HUES6 (cell line): ENCODE results near the gene MICB.
"Not testable (repeated sequence)": the region's sequence is repeated elsewhere in the genome, so short reads cannot be mapped to it uniquely, and the experiment has no call there.

Source experiments
- H3K27ac ChIP-seq: 2 replicates; pipeline ENCODE4 v1.7.0; 2013; ENCODE audit warnings: low read depth, mild to moderate bottlenecking, low read length, inconsistent platforms
- H3K27me3 ChIP-seq: 2 replicates; pipeline ENCODE4 v1.6.1; 2013; ENCODE audit warnings: low read length; ENCODE audit not compliant: control insufficient read depth, insufficient read depth
- H3K36me3 ChIP-seq: 2 replicates; pipeline ENCODE4 v1.6.1; 2013; ENCODE audit warnings: low read length; ENCODE audit not compliant: control insufficient read depth, insufficient read depth
- H3K4me1 ChIP-seq: 2 replicates; pipeline ENCODE4 v1.6.1; 2013; ENCODE audit warnings: low read length; ENCODE audit not compliant: control insufficient read depth, insufficient read depth
- H3K4me3 ChIP-seq: 2 replicates; pipeline ENCODE4 v1.5.1; 2013; ENCODE audit warnings: low read depth, low read length
- H3K9ac ChIP-seq: one replicate; pipeline ENCODE4 v1.6.1; 2013; ENCODE audit warnings: mild to moderate bottlenecking, low read length
- H3K9me3 ChIP-seq: 2 replicates; pipeline ENCODE4 v1.6.1; 2013; ENCODE audit warnings: low read depth, low read length; ENCODE audit not compliant: control insufficient read depth, insufficient read depth

MICB gene

DNA sequence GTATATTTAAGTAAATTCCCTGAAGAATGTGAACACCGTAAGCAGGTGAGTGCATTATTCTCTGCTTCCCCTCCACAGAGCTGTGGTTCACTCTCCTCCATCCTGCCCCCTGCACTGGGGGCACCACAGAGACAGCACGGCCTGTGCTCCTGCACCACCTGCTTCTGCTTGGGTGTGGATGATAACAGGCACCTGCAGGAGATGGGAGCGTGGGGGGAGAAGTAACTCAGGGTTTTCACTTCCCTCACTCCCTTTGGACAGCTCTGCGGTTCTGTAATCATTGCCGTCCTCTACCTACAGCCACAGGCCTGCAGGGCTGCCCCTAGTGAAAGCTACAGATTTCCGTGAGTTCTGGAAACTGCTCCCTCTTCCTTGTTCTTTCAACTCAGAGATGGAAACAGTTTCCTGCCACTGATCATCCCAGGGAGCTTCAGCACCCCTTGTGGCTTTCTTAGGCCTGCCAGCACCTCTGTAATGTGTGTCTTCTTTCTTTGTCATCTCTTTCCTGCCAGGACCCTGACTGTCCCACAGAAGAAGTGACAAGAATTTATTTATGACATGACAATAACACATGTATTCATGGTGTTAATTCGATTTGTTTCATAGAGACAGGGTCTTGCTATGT lies 21.3 kb upstream of the MICB start:
- Histone ChIP-seq H3K27ac (no peak overlapping the region), H3K9me3 (no peaks in the 10 kb centered on the region)

DNA sequence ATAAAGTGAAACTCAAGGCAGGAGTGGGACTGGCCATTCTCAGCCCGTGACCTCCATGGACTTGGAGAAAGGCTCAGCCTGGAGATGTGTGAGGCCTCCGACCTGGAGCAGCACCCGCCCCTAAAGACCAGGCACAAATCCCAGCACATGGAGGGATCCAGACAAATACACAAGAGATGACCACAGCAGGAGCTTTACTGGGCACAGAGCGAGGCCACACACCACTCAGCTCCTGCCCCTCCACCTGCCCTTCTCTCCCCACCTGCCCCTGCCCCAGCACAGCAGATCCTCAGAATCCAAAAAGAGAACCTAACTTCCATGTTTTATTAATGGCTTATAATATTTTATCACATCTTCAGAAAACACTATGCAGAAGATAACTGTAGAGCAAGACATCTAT lies 20.4 kb upstream of the MICB start:
- Histone ChIP-seq H3K4me3 (no peak overlapping the region), H3K9ac (no peak overlapping the region), H3K27ac (no peak overlapping the region), H3K4me1 (peaks cover 3% of the 10 kb centered on the region; the same call in 1 of the 2 replicates), H3K36me3 (no peaks in the 10 kb centered on the region), H3K9me3 (no peaks in the 10 kb centered on the region), H3K27me3 (0 out of 2 replicates have a peak, but pooled peaks cover 2% of the 10 kb centered on the region)

More for the DNA sequence above, 21.3 kb upstream of the MICB start:
- no peak overlapping the region for H3K4me3 ChIP-seq
- no peaks in the 10 kb centered on the region for H3K36me3 ChIP-seq
- 0 out of 2 replicates have a peak, but pooled peaks cover 2% of the 10 kb centered on the region for H3K27me3 ChIP-seq
- peaks cover 3% of the 10 kb centered on the region; the same call in 1 of the 2 replicates for H3K4me1 ChIP-seq
- no peak overlapping the region for H3K9ac ChIP-seq

DNA sequence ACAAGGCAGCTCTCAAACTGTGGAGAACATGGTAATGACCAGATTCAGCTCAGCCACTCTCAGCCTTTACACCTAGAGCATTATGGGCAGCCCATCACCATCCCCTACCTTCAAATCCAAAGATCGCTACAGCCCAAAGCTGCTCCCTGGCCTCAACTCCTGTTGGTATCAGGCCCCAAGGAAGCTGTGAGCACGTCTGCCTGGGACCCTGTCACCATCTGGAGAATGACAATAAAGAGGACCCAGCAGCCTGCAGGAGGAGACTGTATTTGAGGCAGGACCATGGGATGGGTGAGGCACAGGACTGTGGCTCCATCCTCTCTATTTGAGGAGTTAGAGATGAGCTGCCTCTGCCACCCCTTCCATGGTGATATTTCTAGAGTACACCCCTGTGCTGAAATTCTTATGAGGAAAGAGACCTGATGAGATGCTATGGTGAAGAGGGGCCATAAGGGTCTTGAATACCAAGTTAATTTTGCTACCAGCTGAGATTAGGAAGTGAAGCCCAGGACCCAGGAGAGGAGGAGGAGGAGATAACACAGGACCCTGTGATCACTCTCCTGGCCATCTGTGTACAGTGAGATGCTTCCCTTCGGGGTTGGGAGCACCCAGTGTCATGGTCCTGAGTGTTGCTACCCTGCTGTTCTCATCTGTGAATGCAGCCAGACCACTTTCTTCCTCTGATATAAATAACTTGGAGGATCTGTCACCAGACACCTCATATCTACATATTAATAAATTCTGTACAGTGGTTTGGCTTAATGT lies 19.6 kb upstream of the MICB start:
- H3K4me1 ChIP-seq, result peaks cover 3% of the 10 kb centered on the region; the same call in 1 of the 2 replicates
- H3K36me3 ChIP-seq, result no peaks in the 10 kb centered on the region
- H3K9ac ChIP-seq, result no peak overlapping the region
- H3K9me3 ChIP-seq, result no peaks in the 10 kb centered on the region
- no peak overlapping the region for H3K4me3 ChIP-seq
- H3K27me3 ChIP-seq, result 0 out of 2 replicates have a peak, but pooled peaks cover 2% of the 10 kb centered on the region
- H3K27ac ChIP-seq, result no peak overlapping the region

DNA sequence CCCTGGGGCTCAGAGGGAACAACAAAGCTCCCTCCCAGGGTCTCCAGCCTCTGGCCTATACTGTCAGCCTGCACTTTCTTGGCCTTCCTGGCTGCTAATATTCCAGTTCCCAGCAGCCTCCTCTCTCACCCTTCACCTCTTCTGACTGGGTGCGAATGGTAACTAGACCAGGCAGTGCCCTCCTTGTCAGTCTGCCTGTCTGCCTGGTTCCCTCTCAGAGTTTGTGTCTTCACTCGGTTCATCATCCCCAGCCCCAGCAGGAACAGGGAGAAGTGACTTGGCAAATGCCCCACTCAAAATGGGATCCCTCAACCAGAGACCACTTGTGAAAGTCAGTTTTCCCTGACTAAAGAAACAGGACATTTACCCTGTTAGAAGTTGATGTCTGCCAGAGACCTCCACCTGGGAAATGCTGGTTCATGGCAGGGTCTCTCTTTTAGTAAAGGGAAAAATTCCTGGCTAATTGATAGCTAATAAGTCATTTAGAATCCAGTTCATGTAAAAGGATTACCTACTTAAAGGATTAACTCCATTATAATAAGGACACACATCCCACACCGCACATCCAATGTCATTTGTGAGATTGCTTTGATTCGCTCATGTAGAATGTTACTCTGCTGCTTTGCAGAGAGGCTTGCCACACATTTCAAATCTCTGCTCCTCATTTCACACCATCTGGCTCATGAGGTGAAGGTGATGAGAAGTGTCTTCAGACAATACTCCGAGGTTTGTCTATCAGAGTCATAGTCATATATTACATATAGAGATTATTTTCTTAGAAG lies 18.6 kb upstream of the MICB start:
- Histone ChIP-seq H3K4me1 (peaks cover 3% of the 10 kb centered on the region; the same call in 1 of the 2 replicates), H3K9ac (no peak overlapping the region), H3K4me3 (no peak overlapping the region), H3K27ac (no peak overlapping the region), H3K9me3 (no peaks in the 10 kb centered on the region), H3K27me3 (0 out of 2 replicates have a peak, but pooled peaks cover 2% of the 10 kb centered on the region), H3K36me3 (no peaks in the 10 kb centered on the region)

DNA sequence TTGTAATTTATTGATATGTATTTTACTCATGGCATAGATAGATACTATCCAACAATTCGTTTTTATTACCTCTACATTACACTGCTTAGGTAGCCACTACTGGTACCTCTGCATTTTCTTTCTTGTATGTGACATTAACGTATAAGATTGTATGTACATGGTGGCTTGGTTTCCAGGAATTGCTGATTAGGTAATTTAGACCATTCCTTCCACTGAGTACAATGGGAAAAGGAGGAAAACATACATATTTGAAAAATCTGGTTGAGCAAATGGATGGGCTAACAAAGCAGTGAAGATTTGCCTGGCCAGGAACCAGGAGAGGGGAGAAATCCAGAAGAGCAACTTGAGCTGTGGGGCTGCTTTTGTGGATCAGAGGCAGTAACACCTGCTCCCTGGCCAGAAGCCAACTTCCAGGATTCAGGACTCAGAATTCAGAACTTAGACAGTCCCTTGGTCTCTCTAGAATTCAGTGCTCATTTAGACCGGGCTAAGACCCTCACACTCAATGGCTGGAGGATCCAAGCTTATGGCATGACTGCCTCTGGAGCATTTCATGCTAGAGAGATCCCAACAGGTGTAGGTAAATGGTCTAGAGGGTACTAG lies 17.9 kb upstream of the MICB start:
- no peak overlapping the region for H3K9ac ChIP-seq
- no peaks in the 10 kb centered on the region for H3K36me3 ChIP-seq
- no peak overlapping the region for H3K4me3 ChIP-seq
- 0 out of 2 replicates have a peak, but pooled peaks cover 2% of the 10 kb centered on the region for H3K27me3 ChIP-seq
- peaks cover 3% of the 10 kb centered on the region; the same call in 1 of the 2 replicates for H3K4me1 ChIP-seq
- no peaks in the 10 kb centered on the region for H3K9me3 ChIP-seq
- no peak overlapping the region for H3K27ac ChIP-seq

DNA sequence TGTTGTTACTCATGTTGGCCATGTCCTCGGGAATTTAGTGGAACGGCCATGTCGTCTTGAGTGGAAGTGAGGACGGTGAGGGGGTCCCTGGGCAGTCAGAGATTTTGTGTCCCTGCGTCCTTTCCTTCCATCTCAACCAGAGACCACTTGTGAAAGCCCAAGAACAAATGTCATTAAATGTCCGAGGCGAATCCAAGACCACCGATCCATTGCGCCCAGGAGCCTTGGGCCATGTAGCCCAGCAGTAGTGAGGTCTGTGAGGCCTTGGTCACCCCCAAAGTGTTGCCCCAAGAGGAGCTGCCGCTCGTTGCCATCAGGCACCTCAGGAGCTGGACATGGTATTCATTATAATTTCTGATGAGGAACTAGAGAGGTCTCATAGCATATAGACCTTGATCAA lies 17.4 kb upstream of the MICB start:
- H3K4me1 ChIP-seq, result peaks cover 3% of the 10 kb centered on the region; the same call in 1 of the 2 replicates
- H3K27ac ChIP-seq, result no peak overlapping the region
- H3K9ac ChIP-seq, result no peak overlapping the region
- H3K36me3 ChIP-seq, result no peaks in the 10 kb centered on the region
- H3K27me3 ChIP-seq, result 0 out of 2 replicates have a peak, but pooled peaks cover 2% of the 10 kb centered on the region
- H3K4me3 ChIP-seq, result no peak overlapping the region
- no peaks in the 10 kb centered on the region for H3K9me3 ChIP-seq

DNA sequence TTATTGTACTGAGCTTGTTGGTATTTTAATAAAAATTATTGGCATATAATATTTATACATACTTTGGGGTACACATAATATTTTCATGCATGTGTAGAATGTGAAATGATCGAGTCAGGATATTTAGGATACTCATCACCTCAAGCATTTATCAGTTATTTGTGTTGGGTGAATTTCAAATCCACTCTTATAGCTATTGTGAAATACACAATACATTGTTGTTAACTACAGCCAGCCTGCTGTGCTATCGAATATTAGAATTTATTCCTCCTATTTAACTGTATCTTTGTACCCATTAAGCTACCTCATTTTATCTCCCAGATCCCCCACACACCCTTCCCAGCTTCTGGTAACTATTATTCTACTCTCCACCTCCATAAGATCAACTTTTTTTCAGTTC lies 14.6 kb upstream of the MICB start:
- Histone ChIP-seq H3K9ac (no peak overlapping the region), H3K4me1 (no peaks in the 10 kb centered on the region), H3K36me3 (no peaks in the 10 kb centered on the region), H3K27ac (no peak overlapping the region), H3K9me3 (no peaks in the 10 kb centered on the region), H3K4me3 (no peak overlapping the region), H3K27me3 (0 out of 2 replicates have a peak, but pooled peaks cover 1% of the 10 kb centered on the region)

DNA sequence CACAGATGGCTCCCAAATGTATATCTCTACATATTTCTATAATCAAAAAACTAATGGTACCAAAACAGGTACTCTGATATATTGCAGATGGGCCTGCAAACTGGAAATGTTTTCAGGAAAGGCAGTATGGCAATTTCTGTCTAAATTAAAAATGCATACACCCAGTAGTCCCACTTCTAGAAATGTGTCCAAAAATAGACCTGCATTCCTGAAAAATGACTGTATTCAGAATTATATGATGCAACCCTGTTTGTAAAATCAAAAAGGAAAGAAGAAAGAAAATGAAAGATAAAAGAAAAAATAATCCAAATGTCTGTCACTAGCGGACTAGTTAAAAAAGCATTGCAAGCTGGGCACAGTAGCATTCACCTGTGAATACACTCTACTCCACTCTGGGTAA lies 12.9 kb upstream of the MICB start:
- Histone ChIP-seq H3K4me3 (no peak overlapping the region), H3K27me3 (no peaks in the 10 kb centered on the region), H3K4me1 (0 out of 2 replicates have a peak, but pooled peaks cover under 1% of the 10 kb centered on the region), H3K27ac (no peak overlapping the region), H3K9me3 (no peaks in the 10 kb centered on the region), H3K9ac (no peak overlapping the region), H3K36me3 (no peaks in the 10 kb centered on the region)

DNA sequence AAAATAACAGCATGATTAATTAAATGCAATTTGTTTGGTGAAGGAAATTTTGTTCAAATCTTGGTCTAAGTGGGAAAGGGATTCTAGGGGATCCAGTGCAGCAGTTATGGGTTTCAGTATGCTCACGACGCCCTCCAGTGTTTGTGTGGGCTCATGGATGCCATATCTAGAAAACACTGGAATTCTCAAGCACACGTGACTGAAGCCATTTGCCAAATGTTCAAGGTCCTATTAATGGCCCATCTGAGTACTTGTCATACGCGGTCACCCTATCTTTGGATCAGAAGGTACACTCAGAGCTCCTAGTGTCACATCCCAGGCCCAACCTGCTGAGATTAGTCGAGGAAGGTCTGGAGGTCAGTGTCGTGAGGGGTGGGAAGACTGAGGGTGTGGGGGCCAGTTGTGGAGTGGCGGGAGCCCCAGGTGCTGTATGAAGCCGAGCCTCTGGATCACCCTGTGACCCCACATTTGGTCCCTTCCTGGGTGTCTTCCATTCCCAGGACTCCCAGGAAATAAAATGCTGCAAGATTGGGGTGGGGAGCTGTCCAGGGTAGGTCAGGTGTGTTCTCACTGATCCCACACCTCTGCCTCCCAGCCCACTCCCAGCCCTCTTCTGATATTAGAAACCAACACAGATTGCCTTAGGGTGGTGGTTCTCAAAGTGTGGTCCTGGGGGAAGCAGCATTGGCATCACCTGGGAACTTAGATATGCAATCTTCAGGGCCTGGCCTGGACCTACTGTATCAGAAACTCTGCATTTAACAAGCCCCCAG lies 11.7 kb upstream of the MICB start:
- H3K9me3 ChIP-seq, H3K4me3 ChIP-seq, H3K27me3 ChIP-seq, H3K27ac ChIP-seq, H3K9ac ChIP-seq, H3K36me3 ChIP-seq: not testable (repeated sequence)
- peaks cover 11% of the 10 kb centered on the region; the same call in 1 of the 2 replicates for H3K4me1 ChIP-seq

DNA sequence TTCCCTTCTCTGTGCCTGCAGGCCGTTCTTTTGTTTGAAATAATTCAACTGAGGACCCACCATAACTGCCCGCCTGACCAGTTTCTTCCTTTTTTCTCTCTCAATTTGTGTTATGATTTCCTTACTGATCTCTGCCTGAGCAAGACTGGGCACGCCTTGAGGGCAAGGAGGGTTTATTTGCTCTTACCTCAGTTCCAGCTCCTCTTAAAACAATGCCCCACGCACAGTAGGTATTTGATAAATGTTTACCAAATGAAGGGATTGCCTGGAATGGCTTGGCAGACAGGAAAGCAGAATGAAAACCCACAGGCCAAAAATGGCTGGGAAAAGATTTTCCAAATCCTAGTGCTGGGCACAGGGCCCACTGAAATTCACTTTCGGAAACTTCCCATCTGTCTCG lies 10.3 kb upstream of the MICB start:
- not testable (repeated sequence) for H3K36me3 ChIP-seq, H3K27me3 ChIP-seq, H3K9ac ChIP-seq, H3K4me3 ChIP-seq, H3K27ac ChIP-seq, H3K9me3 ChIP-seq
- peaks cover 11% of the 10 kb centered on the region; the same call in 1 of the 2 replicates for H3K4me1 ChIP-seq
